Mesenchymal stem cell (in vitro differentiated cells and primary cell): ENCODE data around the gene ALK.

ENCODE experiments used
- DNase-seq: peaks from one replicate; pipeline ENCODE4 v3.0.0-alpha.2; 2013
- H2AFZ ChIP-seq: one replicate; pipeline ENCODE4 v1.6.1; 2013; ENCODE audit warnings: low read depth, mild to moderate bottlenecking, control low read depth, inconsistent platforms, low read length, moderate library complexity
- H2AK5ac ChIP-seq: 2 replicates; pipeline ENCODE4 v1.6.1; 2013; ENCODE audit warnings: low read length, moderate library complexity, mild to moderate bottlenecking, inconsistent platforms; ENCODE audit not compliant: severe bottlenecking
- H2BK120ac ChIP-seq: one replicate; pipeline ENCODE4 v1.6.1; 2013; ENCODE audit warnings: low read depth, mild to moderate bottlenecking, inconsistent platforms, low read length, moderate library complexity
- H2BK12ac ChIP-seq, 2 experiments: one replicate each; pipeline ENCODE4 v1.6.1; 2013; ENCODE audit warnings: inconsistent platforms in 2 of 2, low read length in 2 of 2, mild to moderate bottlenecking in 2 of 2, moderate library complexity in 2 of 2, control low read depth in 1 of 2
- H2BK15ac ChIP-seq: one replicate; pipeline ENCODE4 v1.6.1; 2013; ENCODE audit warnings: mild to moderate bottlenecking, low read depth, inconsistent platforms; ENCODE audit not compliant: poor library complexity, severe bottlenecking
- H2BK5ac ChIP-seq: 2 replicates; pipeline ENCODE4 v1.6.1; 2013; ENCODE audit warnings: low read depth, mild to moderate bottlenecking, low read length, control low read depth, inconsistent platforms; ENCODE audit not compliant: poor library complexity, severe bottlenecking
- H3K14ac ChIP-seq, 2 experiments: one replicate each; pipeline ENCODE4 v1.6.1; 2013; ENCODE audit warnings: inconsistent platforms in 2 of 2, low read length in 2 of 2, control low read depth in 1 of 2, mild to moderate bottlenecking in 1 of 2, moderate library complexity in 1 of 2
- H3K18ac ChIP-seq, 2 experiments: one replicate each; pipeline ENCODE4 v1.6.1; 2013; ENCODE audit warnings: inconsistent platforms in 2 of 2, low read length in 2 of 2, control low read depth in 1 of 2, low read depth in 1 of 2, mild to moderate bottlenecking in 1 of 2
- H3K23ac ChIP-seq, 2 experiments: one replicate each; pipeline ENCODE4 v1.6.1; 2013; ENCODE audit warnings: inconsistent platforms in 2 of 2, low read length in 2 of 2, mild to moderate bottlenecking in 2 of 2, moderate library complexity in 2 of 2, control low read depth in 1 of 2
- H3K27ac ChIP-seq: 2 replicates; pipeline ENCODE4 v1.5.1; 2013; ENCODE audit warnings: mild to moderate bottlenecking, moderate library complexity, low read length, control low read depth, inconsistent platforms; ENCODE audit not compliant: poor library complexity, severe bottlenecking
- H3K27me3 ChIP-seq, 2 experiments: 2 replicates each; pipeline versions ENCODE4 v1.6.1 to v1.7.0; 2013; ENCODE audit warnings: low read length in 2 of 2, mild to moderate bottlenecking in 2 of 2, moderate library complexity in 2 of 2, control low read depth in 1 of 2, inconsistent platforms in 1 of 2; ENCODE audit not compliant: control insufficient read depth in 1 of 2, insufficient read depth in 1 of 2
- H3K36me3 ChIP-seq, 2 experiments: 2 replicates each; pipeline versions ENCODE4 v1.6.1 to v1.7.0; 2013; ENCODE audit warnings: low read length in 2 of 2, control low read depth in 1 of 2, inconsistent platforms in 1 of 2, low read depth in 1 of 2, mild to moderate bottlenecking in 1 of 2; ENCODE audit not compliant: insufficient read depth in 2 of 2, control insufficient read depth in 1 of 2
- H3K4ac ChIP-seq, 2 experiments: one replicate each; pipeline ENCODE4 v1.6.1; 2013; ENCODE audit warnings: inconsistent platforms in 2 of 2, low read length in 2 of 2, mild to moderate bottlenecking in 2 of 2, moderate library complexity in 2 of 2, control low read depth in 1 of 2, low read depth in 1 of 2
- H3K4me1 ChIP-seq: 2 replicates; pipeline ENCODE4 v1.6.1; 2013; ENCODE audit warnings: low read depth, low read length, control low read depth; ENCODE audit not compliant: control insufficient read depth, insufficient read depth
- H3K4me2 ChIP-seq: 2 replicates; pipeline ENCODE4 v1.6.1; 2013; ENCODE audit warnings: low read length, mild to moderate bottlenecking, inconsistent platforms; ENCODE audit not compliant: poor library complexity, severe bottlenecking
- H3K4me3 ChIP-seq, 2 experiments: 2 replicates each; pipeline versions ENCODE4 v1.5.1 to v1.7.0; 2013; ENCODE audit warnings: low read length in 2 of 2, mild to moderate bottlenecking in 2 of 2, control low read depth in 1 of 2, low read depth in 1 of 2; ENCODE audit not compliant: insufficient read depth in 1 of 2
- H3K79me1 ChIP-seq: replicated peaks from 2 replicates; pipeline ENCODE4 v1.6.1; 2013; ENCODE audit warnings: mild to moderate bottlenecking, control low read depth, low read length, inconsistent platforms; ENCODE audit not compliant: poor library complexity, severe bottlenecking
- H3K9ac ChIP-seq: 2 replicates; pipeline ENCODE4 v1.7.0; 2013; ENCODE audit warnings: mild to moderate bottlenecking, low read length, moderate library complexity
- H3K9me3 ChIP-seq: 2 replicates; pipeline ENCODE4 v1.7.0; 2013; ENCODE audit warnings: mild to moderate bottlenecking, low read length; ENCODE audit not compliant: control insufficient read depth
- H4K8ac ChIP-seq: one replicate; pipeline ENCODE4 v1.6.1; 2013; ENCODE audit warnings: inconsistent platforms, mild to moderate bottlenecking, low read length, moderate library complexity
- H4K91ac ChIP-seq: one replicate; pipeline ENCODE4 v1.6.1; 2013; ENCODE audit warnings: mild to moderate bottlenecking, low read length, inconsistent platforms
- WGBS: methylation state at CpG from one replicate; pipeline ENCODE4 v1.1.7; 2013; ENCODE audit warnings: mixed read lengths; 5-methylcytosine and 5-hydroxymethylcytosine counted together

ALK gene

GRCh38 chr2:29560030-29560429 lies 361.4 kb downstream of the ALK start:
- no peak overlapping the region for H2BK15ac ChIP-seq
- H3K9me3 ChIP-seq = no peaks in the 10 kb centered on the region
- H3K4me3 ChIP-seq = no peak overlapping the region
- no peak overlapping the region for H3K4me2 ChIP-seq
- DNase-seq = no peak
- H3K4ac ChIP-seq = no peak overlapping the region
- H3K9ac ChIP-seq = no peak overlapping the region
- no peak overlapping the region for H2AK5ac ChIP-seq
- H2AFZ ChIP-seq = no peak overlapping the region
- H2BK12ac ChIP-seq = no peak overlapping the region
- H3K79me1 ChIP-seq = no peaks in the 10 kb centered on the region
- no peaks in the 10 kb centered on the region for H3K36me3 ChIP-seq
- H3K18ac ChIP-seq = no peak overlapping the region
- H4K8ac ChIP-seq = no peak overlapping the region
- no peaks in the 10 kb centered on the region for H3K4me1 ChIP-seq
- no peak overlapping the region for H3K14ac ChIP-seq
- WGBS = no CpG with 5 or more reads among the region's 1 CpG
- H3K23ac ChIP-seq = no peak overlapping the region
- no peak overlapping the region for H4K91ac ChIP-seq
- H2BK120ac ChIP-seq = no peak overlapping the region
- no peaks in the 10 kb centered on the region for H3K27me3 ChIP-seq
- no peak overlapping the region for H3K27ac ChIP-seq
- H2BK5ac ChIP-seq = no peak overlapping the region

- H3K79me1 ChIP-seq = no peaks in the 10 kb centered on the region
- WGBS = 52% methylated on average over 1 of the region's 1 CpG
- H3K27ac ChIP-seq = no peak overlapping the region
These were observed 361.8 kb downstream of the ALK start for GRCh38 chr2:29559578-29559977.

GRCh38 chr2:29558097-29558496 lies 363.3 kb downstream of the ALK start:
- no peak overlapping the region for H2BK12ac ChIP-seq
- H2AK5ac ChIP-seq = no peak overlapping the region
- no peak overlapping the region for H3K14ac ChIP-seq
- no peak overlapping the region for H3K23ac ChIP-seq
- H3K18ac ChIP-seq = no peak overlapping the region
- H4K8ac ChIP-seq = no peak overlapping the region
- H3K27ac ChIP-seq = no peak overlapping the region
- no peak overlapping the region for H2BK120ac ChIP-seq
- H3K27me3 ChIP-seq = no peaks in the 10 kb centered on the region
- H3K36me3 ChIP-seq = no peaks in the 10 kb centered on the region
- no peak overlapping the region for H3K4me3 ChIP-seq
- H3K4ac ChIP-seq = no peak overlapping the region
- no peak overlapping the region for H2BK15ac ChIP-seq
- H2BK5ac ChIP-seq = no peak overlapping the region
- no peak overlapping the region for H3K9ac ChIP-seq
- H3K4me1 ChIP-seq = no peaks in the 10 kb centered on the region
- H2AFZ ChIP-seq = no peak overlapping the region
- H4K91ac ChIP-seq = no peak overlapping the region
- no peak for DNase-seq
- no peak overlapping the region for H3K4me2 ChIP-seq
- H3K79me1 ChIP-seq = no peaks in the 10 kb centered on the region
- H3K9me3 ChIP-seq = no peaks in the 10 kb centered on the region

More at GRCh38 chr2:29559578-29559977, 361.8 kb downstream of the ALK start:
- no peak overlapping the region for H3K14ac ChIP-seq
- no peak overlapping the region for H3K18ac ChIP-seq
- H4K8ac ChIP-seq = no peak overlapping the region
- H3K4me3 ChIP-seq = no peak overlapping the region
- H3K36me3 ChIP-seq = no peaks in the 10 kb centered on the region
- no peaks in the 10 kb centered on the region for H3K4me1 ChIP-seq
- H3K9me3 ChIP-seq = no peaks in the 10 kb centered on the region
- H2AK5ac ChIP-seq = no peak overlapping the region
- H3K4me2 ChIP-seq = no peak overlapping the region
- H2BK120ac ChIP-seq = no peak overlapping the region
- H2BK12ac ChIP-seq = no peak overlapping the region
- H3K9ac ChIP-seq = no peak overlapping the region
- no peak overlapping the region for H2BK15ac ChIP-seq
- no peak overlapping the region for H3K4ac ChIP-seq
- no peak overlapping the region for H2BK5ac ChIP-seq
- H2AFZ ChIP-seq = no peak overlapping the region
- DNase-seq = no peak
- no peak overlapping the region for H4K91ac ChIP-seq
- H3K23ac ChIP-seq = no peak overlapping the region
- no peaks in the 10 kb centered on the region for H3K27me3 ChIP-seq

GRCh38 chr2:29557268-29557667 lies 364.1 kb downstream of the ALK start:
- Histone ChIP-seq H4K91ac (no peak overlapping the region), H3K4ac (no peak overlapping the region), H3K27ac (no peak overlapping the region), H2BK12ac (no peak overlapping the region), H3K4me1 (no peaks in the 10 kb centered on the region), H3K4me3 (no peak overlapping the region), H3K9me3 (no peaks in the 10 kb centered on the region), H4K8ac (no peak overlapping the region), H3K23ac (no peak overlapping the region), H2AFZ (no peak overlapping the region), H2BK120ac (no peak overlapping the region), H3K14ac (no peak overlapping the region), H2BK5ac (no peak overlapping the region), H3K27me3 (no peaks in the 10 kb centered on the region), H3K18ac (no peak overlapping the region), H2AK5ac (no peak overlapping the region), H3K4me2 (no peak overlapping the region), H2BK15ac (no peak overlapping the region), H3K9ac (no peak overlapping the region), H3K79me1 (no peaks in the 10 kb centered on the region), H3K36me3 (no peaks in the 10 kb centered on the region)
- 70% methylated on average over 1 of the region's 1 CpG for WGBS
- DNase-seq = no peak
